GM12864 (cell line): ENCODE measurements around the gene CAGE1.
A peak's percentile ranks its signal among the peaks of the same experiment; 100 is the strongest.
"Not testable (repeated sequence)": the region's sequence is repeated elsewhere in the genome, so short reads cannot be mapped to it uniquely, and the experiment has no call there.

ENCODE experiments used
- DNase-seq: peaks from one replicate; pipeline ENCODE4 v3.0.0-alpha.2; 2011; ENCODE audit warnings: low read depth
- H3K4me3 ChIP-seq: 2 replicates; pipeline ENCODE4 v1.5.1; 2011; ENCODE audit warnings: mild to moderate bottlenecking, low read depth, low read length, control low read depth
- TF ChIP-seq, protein P1 (sequence below): IDR thresholded peaks from 2 replicates; pipeline ENCODE4 v1.5.1; 2011; ENCODE audit warnings: low read depth, mild to moderate bottlenecking, moderate library complexity, low read length, control low read depth, inconsistent platforms; ENCODE audit errors: missing control alignments

CAGE1 gene

DNA sequence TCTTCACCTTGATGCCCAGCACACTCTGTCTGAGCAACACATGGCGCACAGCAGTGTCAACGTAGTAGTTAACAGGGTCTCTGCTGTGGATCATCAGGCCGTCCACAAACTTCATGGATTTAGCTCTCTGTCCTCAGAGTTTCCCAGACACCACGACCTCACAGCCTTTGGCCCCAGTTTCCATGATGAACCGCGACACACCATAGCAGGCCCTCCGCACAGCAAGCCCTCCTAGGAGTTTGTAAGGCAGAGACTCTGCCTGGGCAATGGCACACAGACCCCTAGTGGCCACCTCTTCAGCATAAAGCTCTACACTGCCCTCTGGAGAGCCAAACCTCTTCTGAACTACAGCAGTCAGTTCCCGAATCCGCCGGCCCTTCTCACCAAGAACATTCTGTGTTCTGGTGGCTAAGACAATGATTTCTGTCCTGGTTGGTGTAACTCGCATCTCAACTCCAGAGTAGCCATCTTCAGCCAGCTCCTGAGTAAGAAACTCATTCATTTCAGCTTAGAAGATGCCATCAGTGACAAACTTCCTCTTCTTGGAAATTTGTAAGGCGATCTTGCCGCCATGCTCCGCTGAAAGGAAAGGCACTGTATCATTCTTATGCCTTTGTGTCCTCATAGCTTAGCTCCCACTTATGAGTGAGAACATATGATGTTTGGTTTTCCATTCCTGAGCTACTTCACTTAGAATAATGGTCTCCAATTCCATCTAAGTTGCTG is 50.4 kb downstream of the CAGE1 start:
- not testable (repeated sequence) for DNase-seq, H3K4me3 ChIP-seq
- TF ChIP-seq, protein P1, sequence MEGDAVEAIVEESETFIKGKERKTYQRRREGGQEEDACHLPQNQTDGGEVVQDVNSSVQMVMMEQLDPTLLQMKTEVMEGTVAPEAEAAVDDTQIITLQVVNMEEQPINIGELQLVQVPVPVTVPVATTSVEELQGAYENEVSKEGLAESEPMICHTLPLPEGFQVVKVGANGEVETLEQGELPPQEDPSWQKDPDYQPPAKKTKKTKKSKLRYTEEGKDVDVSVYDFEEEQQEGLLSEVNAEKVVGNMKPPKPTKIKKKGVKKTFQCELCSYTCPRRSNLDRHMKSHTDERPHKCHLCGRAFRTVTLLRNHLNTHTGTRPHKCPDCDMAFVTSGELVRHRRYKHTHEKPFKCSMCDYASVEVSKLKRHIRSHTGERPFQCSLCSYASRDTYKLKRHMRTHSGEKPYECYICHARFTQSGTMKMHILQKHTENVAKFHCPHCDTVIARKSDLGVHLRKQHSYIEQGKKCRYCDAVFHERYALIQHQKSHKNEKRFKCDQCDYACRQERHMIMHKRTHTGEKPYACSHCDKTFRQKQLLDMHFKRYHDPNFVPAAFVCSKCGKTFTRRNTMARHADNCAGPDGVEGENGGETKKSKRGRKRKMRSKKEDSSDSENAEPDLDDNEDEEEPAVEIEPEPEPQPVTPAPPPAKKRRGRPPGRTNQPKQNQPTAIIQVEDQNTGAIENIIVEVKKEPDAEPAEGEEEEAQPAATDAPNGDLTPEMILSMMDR: peak; percentile 68

- H3K4me3 ChIP-seq: no peak overlapping the region
- no peak for DNase-seq
- TF ChIP-seq, protein P1: no peak
Observed at GRCh38 chr6:7338031-7338430, 51.5 kb downstream of the CAGE1 start.

DNA sequence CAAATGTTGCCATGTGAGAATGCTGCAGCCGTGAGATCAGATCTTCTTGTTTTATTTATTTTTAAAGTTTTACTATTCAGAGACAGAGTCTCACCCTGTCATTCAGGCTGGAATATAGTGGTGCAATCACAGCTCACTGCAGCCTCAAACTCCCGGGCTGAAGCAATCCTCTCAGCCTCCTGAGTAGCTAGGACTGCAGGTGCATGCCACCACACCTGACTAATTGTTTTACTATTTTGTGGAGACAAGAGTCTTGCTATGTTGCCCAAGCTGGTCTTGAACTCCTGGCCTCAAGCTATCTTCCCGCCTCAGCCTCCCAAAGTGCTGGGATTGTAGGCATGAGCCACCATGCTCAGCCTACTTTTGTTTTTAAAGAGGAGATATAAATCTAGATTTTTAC is 54.0 kb downstream of the CAGE1 start:
- H3K4me3 ChIP-seq: no peak overlapping the region
- TF ChIP-seq, protein P1: no peak
- no peak for DNase-seq

- TF ChIP-seq, protein P1: no peak
- DNase-seq: no peak
- no peak overlapping the region for H3K4me3 ChIP-seq
Observed at GRCh38 chr6:7334685-7335084, 54.9 kb downstream of the CAGE1 start.

DNA sequence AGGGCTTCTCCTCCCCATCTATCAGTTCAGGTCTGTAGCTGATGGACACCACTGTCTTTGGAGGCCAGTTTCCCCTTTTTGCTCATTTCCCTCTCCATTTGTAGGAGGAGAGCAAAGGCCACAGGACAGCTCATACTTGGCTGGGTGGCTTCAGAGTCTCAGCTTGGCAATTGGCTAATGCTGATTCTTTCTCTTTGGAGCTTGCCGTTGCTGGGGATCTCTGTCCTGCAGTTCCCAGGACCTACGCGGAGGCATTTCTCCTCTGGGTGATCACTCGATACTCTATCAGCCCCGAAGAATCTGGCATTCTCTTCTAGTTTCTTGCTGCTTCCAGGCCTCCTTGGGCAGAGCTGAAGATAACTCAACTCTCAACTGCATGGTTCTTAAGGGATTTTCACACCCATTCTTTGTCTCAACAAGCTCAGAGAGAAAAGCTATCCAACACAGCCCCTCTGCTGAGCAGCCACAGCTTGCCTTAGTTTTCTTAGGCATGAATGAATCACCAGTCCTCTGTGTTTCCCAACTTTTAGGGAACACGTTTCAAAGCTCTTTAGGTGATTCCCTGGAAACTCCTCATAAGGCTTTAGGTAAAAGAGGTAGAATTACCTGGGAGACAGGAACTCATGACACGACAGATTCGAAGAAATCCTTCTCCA is 57.3 kb downstream of the CAGE1 start:
- H3K4me3 ChIP-seq: no peak overlapping the region
- TF ChIP-seq, protein P1: no peak
- DNase-seq: no peak

DNA sequence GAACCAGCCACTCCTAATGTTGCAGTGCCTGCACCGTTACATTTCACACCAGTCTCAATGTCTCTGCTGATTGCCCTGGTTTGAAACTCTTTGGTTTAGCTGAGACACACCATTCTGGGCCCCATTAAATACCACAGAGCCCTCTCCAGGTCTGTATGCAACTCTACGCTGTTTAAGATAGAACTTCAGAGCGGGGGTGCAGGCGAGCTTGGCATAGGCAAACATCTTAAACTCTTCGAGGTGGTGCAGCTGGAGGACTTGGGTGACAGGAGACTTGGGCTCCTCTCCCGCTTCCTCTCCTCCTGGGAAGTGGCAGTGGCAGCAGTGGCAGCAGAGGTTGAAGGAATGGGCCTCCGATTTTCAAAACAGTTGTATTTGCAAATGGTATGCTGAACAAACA is 58.1 kb downstream of the CAGE1 start:
- DNase-seq: no peak
- H3K4me3 ChIP-seq: no peak overlapping the region
- TF ChIP-seq, protein P1: no peak
